Dedifferentiated amniotic fluid mesenchymal stem cell (primary cell): Measurements from ENCODE around the gene CCSAP.
A peak's percentile ranks its signal among the peaks of the same experiment; 100 is the strongest.
"Not testable (repeated sequence)": the region's sequence is repeated elsewhere in the genome, so short reads cannot be mapped to it uniquely, and the experiment has no call there.

Experiments
- DNase-seq: peaks from one replicate; pipeline ENCODE4 v3.0.0-alpha.2; 2016; ENCODE audit errors: extremely low spot score

Gene CCSAP, protein sequence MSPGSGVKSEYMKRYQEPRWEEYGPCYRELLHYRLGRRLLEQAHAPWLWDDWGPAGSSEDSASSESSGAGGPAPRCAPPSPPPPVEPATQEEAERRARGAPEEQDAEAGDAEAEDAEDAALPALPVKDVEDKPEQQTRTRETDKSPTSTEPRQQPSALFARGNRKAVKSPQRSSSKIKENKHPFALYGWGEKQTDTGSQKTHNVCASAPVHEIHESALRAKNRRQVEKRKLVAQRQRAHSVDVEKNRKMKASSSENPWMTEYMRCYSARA

GRCh38 chr1:229342656-229343569, at the start of gene CCSAP:
TSS of gene CCSAP (minus strand) at chr1:229343047. CDS start at chr1:229342465, 582 bp downstream.
- peak; percentile 39 for DNase-seq

GRCh38 chr1:229390130-229390529, 47.3 kb upstream of the CCSAP start:
- no peak for DNase-seq

DNA sequence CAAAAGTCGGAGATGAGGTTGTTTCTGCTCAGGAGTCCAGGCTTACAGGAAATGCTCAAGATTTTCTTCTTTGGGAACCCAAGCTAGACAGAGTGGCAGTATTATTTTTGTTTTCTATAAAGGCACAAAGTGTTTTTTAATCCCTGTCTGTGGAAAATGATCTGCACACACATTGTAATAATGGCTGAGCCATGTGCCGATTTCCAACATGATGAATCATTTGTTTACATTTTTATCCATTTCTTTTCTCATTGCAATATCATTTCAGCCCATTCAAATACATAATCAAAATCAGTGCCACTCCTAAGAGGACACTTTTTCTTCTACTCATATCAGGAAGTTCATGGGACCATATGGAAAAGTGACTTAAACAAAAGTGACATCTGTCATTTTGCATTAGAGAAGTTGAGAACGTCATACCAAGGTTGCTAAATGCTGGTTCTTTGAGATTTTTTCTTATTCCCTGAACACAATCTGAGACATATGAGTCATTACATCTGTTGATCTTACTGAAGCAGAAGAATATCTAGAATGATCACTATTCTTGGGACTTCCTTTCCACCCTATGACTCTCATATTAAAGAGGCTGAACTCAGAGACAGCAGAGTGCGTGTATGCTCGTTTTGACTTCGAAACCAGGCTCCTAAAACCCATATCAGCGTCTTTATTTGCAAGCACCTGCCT, 46.2 kb upstream of the CCSAP start:
- DNase-seq, result peak; percentile 42

DNA sequence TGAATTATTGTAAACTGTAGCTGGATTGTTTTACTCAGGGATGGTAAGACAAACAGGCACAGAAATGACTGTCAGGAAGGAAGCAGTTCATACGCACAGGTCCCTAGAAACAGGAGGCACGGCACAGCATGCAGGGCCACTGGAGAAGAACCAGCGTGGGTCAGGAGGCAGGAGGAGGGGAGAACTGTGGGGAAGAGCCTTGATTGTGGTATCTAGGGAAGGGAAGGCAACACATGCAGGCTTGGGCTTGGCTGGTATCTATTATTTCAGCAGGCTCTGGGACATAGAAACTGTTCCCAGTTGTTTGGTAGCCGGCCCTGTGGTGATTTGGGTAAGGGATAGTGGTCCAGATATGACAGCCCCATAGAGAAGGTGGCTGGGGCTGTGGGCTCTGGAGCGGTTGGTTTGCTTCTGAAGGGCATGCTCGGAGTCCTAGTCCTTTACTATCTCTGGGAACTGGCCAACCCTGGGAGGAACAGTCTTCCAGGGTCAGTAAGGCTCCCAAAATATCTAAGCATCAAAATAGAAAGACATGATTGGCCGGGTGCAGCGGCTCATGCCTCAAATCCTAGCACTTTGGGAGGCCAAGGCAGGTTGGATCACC, 43.1 kb upstream of the CCSAP start:
- DNase-seq, result no peak

GRCh38 chr1:229384822-229385221, 42.0 kb upstream of the CCSAP start:
- no peak for DNase-seq

- DNase-seq, result no peak
Measured at GRCh38 chr1:229383961-229384360, 41.1 kb upstream of the CCSAP start.

DNA sequence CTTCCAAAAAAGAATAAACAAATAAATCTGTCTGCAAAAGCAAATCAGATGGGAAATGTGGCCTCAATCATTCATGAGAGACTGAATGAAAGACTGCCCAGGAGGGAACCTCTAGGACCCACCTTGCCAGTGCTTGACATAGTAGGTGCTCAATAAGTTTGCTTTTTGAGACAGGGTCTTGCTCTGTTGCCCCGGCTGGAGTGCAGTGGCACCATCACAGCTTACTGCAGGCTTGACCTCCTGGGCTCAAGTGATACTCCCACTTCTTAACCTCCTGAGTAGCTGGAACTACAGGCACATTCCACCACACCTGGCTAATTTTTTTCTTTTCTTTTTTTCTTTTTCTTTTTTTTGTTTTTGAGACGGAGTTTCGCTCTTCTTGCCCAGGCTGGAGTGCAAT, 40.3 kb upstream of the CCSAP start:
- no peak for DNase-seq

- DNase-seq, result no peak
Measured at GRCh38 chr1:229381234-229381633, 38.4 kb upstream of the CCSAP start.

DNA sequence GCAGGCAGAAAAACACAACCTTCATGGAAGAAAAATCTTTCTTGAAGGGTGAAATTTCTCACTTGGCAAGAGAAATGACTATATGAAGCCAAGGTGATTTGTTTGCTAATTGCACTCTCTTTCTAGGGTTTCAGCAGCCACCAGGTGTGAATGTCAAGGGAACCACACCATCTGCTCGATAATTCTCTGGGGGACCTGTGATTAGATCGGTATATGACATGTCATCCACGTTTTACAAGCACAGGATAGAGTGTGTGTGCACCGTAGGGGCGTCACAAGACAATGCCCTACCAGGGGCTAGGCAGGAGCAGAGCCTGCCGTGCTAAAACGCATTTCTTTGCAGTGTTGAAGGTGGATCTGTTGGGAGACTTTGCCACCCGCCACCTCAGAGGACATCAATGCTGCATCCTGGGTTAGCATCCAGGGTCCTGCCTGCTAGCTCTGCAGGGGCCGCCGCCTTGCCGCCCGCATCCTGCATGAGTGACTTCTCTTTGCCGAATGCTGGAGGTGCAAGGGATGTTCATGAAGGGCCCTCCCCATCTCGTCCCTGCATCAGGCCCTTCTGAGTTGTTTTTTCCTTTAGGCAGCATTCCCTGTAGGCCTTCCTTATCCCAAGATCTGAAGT, 37.8 kb upstream of the CCSAP start:
- no peak for DNase-seq

DNA sequence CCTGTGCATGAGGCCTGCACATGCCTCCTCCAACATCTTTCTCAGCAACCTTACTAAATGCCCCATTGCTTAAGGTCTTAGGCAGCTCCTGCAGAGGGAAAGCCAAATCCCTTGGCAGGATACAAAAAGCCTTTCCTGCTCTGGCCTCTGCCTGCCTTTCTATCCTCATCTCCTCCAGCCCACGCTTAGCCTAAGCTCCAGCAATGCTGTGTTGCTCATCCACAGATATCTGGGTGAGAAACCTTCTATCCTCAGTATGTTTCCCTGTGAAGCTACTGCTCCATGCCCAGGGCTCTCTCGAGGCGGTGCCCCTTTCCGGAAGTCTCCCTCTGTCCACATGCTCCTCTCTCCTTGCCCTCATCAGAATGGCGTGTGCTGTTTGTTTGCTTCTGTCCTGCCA, 37.0 kb upstream of the CCSAP start:
- DNase-seq, result no peak

DNA sequence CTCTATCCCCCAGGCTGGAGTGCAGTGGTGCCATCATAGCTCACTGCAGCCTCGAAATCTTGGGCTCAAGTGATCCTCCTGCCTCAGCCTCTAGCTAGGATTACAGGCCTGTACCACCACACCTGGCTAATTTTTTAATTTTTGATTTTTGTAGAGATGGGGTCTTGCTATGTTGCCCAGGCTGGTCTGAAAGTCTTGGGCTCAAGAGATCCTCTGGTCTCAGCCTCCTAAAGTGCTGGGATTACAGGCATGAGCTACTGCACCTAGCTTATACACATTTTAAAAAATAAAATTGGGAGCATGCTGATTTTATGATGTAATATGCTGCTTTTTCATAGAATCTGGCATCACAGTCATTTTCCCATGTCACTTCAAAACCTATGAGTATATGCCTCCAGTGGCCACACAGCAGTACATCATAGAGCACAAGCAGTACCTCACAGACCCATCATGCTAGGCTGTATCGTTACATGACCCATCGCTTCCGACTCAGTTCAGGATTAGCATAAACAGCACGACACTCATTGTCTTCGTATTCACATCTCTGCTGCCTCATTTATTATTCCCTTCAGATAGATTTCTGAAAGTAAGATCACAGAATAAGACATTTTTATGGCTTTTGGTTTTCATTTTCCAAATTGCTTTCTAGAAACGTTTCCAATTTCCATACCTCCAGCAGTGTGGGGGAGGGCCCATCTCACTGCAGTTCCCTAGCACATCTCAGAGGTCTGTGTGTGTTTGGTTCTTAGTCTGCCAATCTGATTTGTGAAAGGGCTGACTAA, 35.9 kb upstream of the CCSAP start:
- DNase-seq, result no peak

- not testable (repeated sequence) for DNase-seq
Measured at GRCh38 chr1:229378035-229378434, 35.2 kb upstream of the CCSAP start.

GRCh38 chr1:229377429-229377828, 34.6 kb upstream of the CCSAP start:
- DNase-seq, result no peak

DNA sequence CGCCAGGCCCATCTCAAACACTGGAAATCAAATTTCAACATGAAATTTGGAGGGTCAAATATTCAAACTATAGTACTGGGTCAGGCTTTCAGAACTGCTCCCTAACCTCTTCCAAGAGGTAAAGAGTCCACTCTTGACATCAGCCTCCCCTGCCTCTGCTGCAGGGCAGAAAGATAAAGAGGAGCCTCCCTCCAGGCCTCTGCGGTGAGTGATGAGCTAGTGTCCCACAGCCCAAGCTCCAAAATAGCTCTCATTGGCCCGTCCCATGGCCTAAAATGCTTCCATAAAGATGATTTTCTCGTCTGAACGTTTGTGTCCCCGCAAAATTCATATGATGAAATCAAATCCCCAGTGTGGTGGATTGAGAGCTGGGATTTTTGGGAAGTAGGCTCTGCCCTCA, 33.7 kb upstream of the CCSAP start:
- DNase-seq, result no peak

DNA sequence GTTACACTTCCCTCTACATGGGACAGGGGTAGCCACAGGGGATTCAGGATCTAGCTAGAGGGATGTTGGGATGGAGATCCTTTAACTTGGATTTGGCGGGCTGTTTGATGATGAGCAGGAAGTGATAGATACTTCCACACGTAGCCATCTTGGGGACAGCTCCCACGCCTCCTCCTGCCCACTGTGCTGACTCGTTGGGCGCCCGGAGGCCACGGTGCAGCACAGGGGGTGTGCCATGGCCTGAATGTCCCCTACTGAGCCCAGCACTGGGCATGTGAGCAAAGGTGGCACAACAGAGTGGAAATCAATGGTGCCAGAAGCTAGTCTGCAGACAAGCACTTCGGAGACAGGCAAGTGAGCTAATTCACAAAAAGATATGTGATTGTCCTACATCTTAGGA, 31.6 kb upstream of the CCSAP start:
- no peak for DNase-seq

DNA sequence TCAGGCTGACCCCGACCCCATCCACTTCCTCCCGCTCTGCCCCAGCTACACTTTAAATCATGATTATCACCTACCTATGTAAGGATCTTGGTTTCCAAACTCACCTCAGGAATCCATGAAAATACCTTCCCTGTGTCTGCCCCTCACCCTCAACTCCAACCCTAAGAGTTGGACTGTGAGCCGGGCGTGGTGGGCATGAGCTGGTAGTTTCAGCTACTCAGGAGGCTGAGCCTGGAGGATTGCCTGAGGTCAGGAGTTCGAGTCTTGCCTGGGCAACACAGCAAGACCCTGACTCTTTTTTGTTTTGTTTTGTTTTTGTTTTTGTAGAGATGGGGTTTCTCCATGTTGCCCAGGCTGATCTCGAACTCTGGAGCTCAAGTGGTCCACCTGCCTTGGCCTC, 30.5 kb upstream of the CCSAP start:
- DNase-seq, result no peak

GRCh38 chr1:229372251-229372650, 29.4 kb upstream of the CCSAP start:
- DNase-seq, result no peak

GRCh38 chr1:229371624-229372023, 28.8 kb upstream of the CCSAP start:
- DNase-seq, result no peak

DNA sequence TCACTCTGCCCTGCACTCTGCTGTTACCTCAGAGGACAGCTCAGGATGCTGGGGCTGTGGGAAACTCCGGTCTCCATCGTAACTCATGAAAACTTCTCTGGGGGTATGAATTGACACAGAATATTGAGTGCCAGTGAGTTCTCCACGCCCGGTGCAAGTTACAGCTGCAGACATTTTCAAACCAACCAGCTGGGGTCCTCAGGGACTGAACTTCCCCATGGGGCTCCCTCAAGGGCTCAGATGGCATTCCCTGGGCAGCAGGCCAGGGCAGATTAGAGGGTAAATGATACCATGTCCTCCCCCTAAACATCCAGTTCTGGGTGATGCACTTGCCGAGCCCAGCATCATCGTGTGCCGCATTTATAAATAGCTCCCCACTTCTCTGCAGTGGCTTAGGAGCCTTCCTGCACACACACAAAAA, 27.8 kb upstream of the CCSAP start:
- DNase-seq, result no peak

DNA sequence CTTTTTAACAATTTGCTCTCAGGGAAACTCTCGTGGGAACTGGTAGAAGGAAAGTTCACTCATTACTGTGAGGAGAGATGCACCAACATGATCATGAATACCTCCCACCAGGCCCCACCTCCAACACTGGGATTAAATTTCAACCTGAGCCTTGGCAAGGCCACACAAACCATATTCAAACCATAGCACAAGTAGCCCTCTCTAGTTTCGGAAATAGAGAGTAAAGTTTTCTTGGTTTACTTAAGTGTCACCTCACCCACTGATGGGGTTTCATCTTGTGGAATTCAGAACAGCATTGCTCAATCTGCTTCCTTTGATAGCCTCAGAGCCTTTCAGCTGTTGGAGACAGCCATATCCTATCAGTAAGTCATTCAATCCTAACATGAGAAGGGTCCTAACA, 25.5 kb upstream of the CCSAP start:
- no peak for DNase-seq

DNA sequence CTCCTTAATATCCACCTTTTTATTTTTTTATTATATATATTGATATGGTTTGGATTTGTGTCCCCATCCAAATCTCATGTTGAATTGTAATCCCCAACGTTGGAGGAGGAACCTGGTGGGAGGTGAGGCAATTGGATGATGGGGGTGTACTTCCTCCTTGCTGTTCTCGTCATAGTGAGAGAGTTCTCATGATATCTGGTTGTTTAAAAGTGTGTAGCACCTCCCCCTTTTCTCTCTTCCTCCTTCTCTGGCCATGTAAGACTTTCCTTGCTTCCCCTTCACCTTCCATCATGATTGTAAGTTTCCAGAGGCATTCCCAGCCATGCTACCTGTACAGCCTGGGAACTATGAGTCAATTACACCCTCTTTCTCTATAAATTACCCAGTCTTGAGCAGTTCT, 22.7 kb upstream of the CCSAP start:
- no peak for DNase-seq
